Esophagus squamous epithelium (tissue), 5 donors: ENCODE measurements around the gene PIP5K1B. TPM values are rescaled to one million over a fixed set of nuclear protein-coding genes. Genes with fewer than 3 reads are reported as not detected.

Experiments
- DNase-seq: peaks from one replicate; lab custom pipeline; 2025; lab: John Stamatoyannopoulos, UW
- H3K27ac ChIP-seq, 4 donors: fragments of 200-600 bp; sonication (generic); one replicate each; pipeline ENCODE4 v1.5.1; 2016 to 2019; ENCODE audit warnings: mild to moderate bottlenecking in 1 of 4
- H3K27me3 ChIP-seq, 4 donors: fragments of 200-600 bp; sonication (generic); 1 replicate in 3 of 4; 2 replicates in 1 of 4; pipeline versions ENCODE4 v1.5.1 to v1.6.0; 2017 to 2021; ENCODE audit warnings: antibody characterized with exemption in 1 of 4
- H3K36me3 ChIP-seq, 3 donors: fragments of 200-600 bp; sonication (generic); one replicate each; pipeline ENCODE4 v1.5.1; 2016 to 2019
- H3K4me1 ChIP-seq, 3 donors: fragments of 200-600 bp; sonication (generic); one replicate each; pipeline ENCODE4 v1.5.1; 2017 to 2019
- H3K4me3 ChIP-seq, 4 donors: fragments of 200-600 bp; sonication (generic); 1 replicate in 3 of 4; 2 replicates in 1 of 4; pipeline ENCODE4 v1.5.1; 2016 to 2019; ENCODE audit warnings: mild to moderate bottlenecking in 2 of 4, moderate library complexity in 1 of 4
- H3K9me3 ChIP-seq, 3 donors: fragments of 200-600 bp; sonication (generic); one replicate each; pipeline ENCODE4 v1.5.1; 2016 to 2019
- POLR2A ChIP-seq, 4 donors: fragments of 450-650 bp; IDR thresholded peaks; one replicate each; pipeline ENCODE4 v1.6.1; 2017; ENCODE audit warnings: antibody characterized with exemption in 4 of 4, mild to moderate bottlenecking in 4 of 4, moderate library complexity in 3 of 4
- WGBS, 2 donors: methylation state at CpG; one replicate each; pipeline ENCODE4 v1.1.5; 2018; 5-methylcytosine and 5-hydroxymethylcytosine counted together
- intact Hi-C: fragments of 100-400 bp; cut with DNase I; formaldehyde crosslinking; loops from one replicate; pipeline ENCODE4 v1.15.0; 2022
- total RNA-seq, 4 donors: library from RNA; depleted of rRNA; stranded (reverse); fragments of >200 nt; gene quantifications; one replicate each; pipeline ENCODE4 v1.1.0, GENCODE V29; 2016
- TF ChIP-seq, protein P1 (sequence below), 6 experiments: fragments of 450-650 bp in 4 of 6; fragments of 200-600 bp in 2 of 6; sonication (generic) in 2 of 6; IDR thresholded peaks; one replicate each; pipeline ENCODE4 v1.5.1; 2016 to 2019; ENCODE audit warnings: antibody characterized with exemption in 6 of 6, mild to moderate bottlenecking in 4 of 6, moderate library complexity in 4 of 6
- donor health status: DM: yes; HTN: yes; CAD: no.

Gene PIP5K1B
- total RNA-seq, 4 donors from 2014 or later: 0.38 to 0.97 (median 0.56) TPM; not detected in 1

DNA sequence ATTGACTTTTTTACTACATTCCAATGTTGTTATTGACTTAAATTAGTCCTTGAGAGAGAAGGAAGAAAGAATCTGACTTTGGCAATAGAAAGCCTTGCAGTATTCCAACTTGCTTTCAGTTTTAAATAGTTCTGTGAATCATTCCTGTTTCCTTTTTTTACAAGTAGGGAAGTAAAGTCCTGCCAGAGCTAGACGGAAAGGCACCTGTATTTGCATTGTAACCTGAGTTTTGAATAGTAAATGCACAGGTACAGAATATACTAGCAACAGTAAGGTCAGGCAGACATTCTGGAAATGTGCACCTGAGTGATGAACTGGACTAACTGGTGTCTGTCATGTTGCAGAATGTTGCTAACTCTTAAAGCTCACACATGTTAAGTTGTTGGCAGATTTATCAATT is 208.0 kb downstream of the PIP5K1B start:
- TF ChIP-seq, protein P1, sequence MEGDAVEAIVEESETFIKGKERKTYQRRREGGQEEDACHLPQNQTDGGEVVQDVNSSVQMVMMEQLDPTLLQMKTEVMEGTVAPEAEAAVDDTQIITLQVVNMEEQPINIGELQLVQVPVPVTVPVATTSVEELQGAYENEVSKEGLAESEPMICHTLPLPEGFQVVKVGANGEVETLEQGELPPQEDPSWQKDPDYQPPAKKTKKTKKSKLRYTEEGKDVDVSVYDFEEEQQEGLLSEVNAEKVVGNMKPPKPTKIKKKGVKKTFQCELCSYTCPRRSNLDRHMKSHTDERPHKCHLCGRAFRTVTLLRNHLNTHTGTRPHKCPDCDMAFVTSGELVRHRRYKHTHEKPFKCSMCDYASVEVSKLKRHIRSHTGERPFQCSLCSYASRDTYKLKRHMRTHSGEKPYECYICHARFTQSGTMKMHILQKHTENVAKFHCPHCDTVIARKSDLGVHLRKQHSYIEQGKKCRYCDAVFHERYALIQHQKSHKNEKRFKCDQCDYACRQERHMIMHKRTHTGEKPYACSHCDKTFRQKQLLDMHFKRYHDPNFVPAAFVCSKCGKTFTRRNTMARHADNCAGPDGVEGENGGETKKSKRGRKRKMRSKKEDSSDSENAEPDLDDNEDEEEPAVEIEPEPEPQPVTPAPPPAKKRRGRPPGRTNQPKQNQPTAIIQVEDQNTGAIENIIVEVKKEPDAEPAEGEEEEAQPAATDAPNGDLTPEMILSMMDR (IDR thresholded peaks at IDR 0.05): no peak
- TF ChIP-seq POLR2A (IDR thresholded peaks at IDR 0.05): no peak
- no peaks in the 10 kb centered on the region for H3K9me3 ChIP-seq
- no peak for DNase-seq
- H3K36me3 ChIP-seq: no peaks in the 10 kb centered on the region
- WGBS, 2 donors: 0 to 29% methylated on average over 1 of the region's 1 CpG
- no peaks in the 10 kb centered on the region for H3K4me1 ChIP-seq
- no peaks in the 10 kb centered on the region for H3K27me3 ChIP-seq
- intact Hi-C loops: no loop called here
- no peak overlapping the region for H3K27ac ChIP-seq
- H3K4me3 ChIP-seq: no peak overlapping the region

DNA sequence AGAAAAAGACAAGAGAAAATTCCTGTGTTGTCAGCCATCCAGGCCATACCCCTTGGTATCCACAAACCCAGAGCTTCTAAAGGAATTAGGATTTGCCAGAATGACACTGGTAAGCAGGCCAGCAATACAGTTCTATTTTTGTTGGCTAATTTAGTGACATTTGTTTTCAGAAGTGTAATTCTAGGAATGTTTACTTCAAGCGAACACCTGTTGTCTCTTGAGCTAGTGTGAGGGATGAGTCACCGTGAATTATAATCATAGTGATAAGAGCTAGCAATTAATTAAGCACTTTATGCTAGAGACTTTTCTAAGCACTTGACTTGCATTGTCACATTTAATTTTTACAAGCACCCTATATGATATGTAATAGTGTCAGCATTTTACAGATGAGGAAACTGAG is 209.7 kb downstream of the PIP5K1B start:
- intact Hi-C loops: no loop called here
- TF ChIP-seq, protein P1 (IDR thresholded peaks at IDR 0.05): no peak
- TF ChIP-seq POLR2A (IDR thresholded peaks at IDR 0.05): no peak
- no peak overlapping the region for H3K4me3 ChIP-seq
- no peaks in the 10 kb centered on the region for H3K9me3 ChIP-seq
- H3K27ac ChIP-seq: no peak overlapping the region
- H3K4me1 ChIP-seq: no peaks in the 10 kb centered on the region
- WGBS, 2 donors: 71 to 92% methylated on average over 2 of the region's 2 CpGs
- DNase-seq: no peak
- H3K27me3 ChIP-seq: no peaks in the 10 kb centered on the region
- no peaks in the 10 kb centered on the region for H3K36me3 ChIP-seq

DNA sequence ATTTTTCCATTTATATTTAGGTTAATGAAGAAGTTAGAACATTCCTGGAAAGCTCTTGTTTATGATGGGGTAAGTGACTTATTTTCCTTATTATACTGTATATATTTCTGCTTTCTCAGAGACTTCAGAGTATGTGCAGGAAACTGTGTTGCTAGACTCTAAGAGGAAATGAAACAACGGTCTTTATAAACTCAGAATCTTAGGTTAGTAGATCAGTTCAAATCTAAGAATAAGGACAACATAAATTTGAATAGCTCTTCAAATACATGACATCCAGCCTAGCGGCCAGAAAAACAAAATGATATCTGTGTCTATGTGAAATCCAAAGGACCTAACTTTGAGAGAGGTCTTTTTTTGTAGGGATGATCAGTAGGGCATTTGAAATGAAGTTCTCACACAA is 214.6 kb downstream of the PIP5K1B start:
- no peak for DNase-seq
- Histone ChIP-seq H3K27ac (no peak overlapping the region), H3K9me3 (no peaks in the 10 kb centered on the region), H3K4me3 (no peak overlapping the region), H3K36me3 (no peaks in the 10 kb centered on the region), H3K27me3 (no peaks in the 10 kb centered on the region), H3K4me1 (no peaks in the 10 kb centered on the region)
- intact Hi-C loops: no loop called here
- WGBS, 2 donors: 48 to 66% methylated on average over 2 of the region's 2 CpGs
- TF ChIP-seq POLR2A (IDR thresholded peaks at IDR 0.05): no peak
- TF ChIP-seq, protein P1 (IDR thresholded peaks at IDR 0.05): no peak

DNA sequence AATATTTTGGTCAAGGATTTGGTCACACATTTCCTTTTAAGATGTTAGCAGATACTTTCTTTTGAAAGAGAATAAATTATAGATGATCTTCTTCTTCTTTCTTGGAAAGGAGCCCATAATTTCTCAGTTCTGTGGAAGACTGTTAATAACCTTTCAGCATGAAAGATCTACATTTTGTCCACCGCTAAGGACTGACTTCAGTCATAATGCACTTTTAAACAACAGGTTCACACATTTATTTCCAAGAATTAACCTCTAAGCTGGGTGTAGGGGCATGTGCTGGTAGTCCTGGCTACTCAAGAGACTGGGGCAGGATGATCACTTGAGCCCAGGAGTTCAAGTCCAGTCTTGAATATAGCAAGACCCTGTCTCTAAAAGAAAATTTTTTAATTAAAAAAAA is 215.9 kb downstream of the PIP5K1B start:
- no peaks in the 10 kb centered on the region for H3K9me3 ChIP-seq
- no peak for DNase-seq
- no peaks in the 10 kb centered on the region for H3K27me3 ChIP-seq
- H3K4me1 ChIP-seq: no peaks in the 10 kb centered on the region
- 80 to 86% methylated on average over 1 of the region's 1 CpG for WGBS, 2 donors
- no peaks in the 10 kb centered on the region for H3K36me3 ChIP-seq
- intact Hi-C loops: no loop called here
- TF ChIP-seq, protein P1 (IDR thresholded peaks at IDR 0.05): no peak
- TF ChIP-seq POLR2A (IDR thresholded peaks at IDR 0.05): no peak
- no peak overlapping the region for H3K4me3 ChIP-seq
- H3K27ac ChIP-seq: no peak overlapping the region

DNA sequence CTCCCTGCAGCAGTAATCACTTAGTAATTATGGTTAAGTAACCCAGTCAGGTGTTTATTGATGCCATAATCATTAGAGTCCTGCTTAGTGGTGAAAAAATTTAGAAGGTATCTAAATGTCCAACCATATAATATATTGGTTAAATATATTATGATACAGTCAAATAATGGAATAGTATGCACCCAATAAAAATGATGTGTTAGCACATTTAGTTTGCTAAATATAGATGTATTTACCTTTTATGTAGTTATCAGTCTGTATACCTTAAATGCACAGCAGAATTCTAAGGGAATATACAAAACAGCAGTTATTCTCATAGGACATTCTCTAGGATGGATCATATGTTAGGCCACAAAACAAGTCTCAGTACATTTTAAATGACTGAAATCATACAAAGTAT is 218.4 kb downstream of the PIP5K1B start:
- intact Hi-C loops: no loop called here
- TF ChIP-seq, protein P1 (IDR thresholded peaks at IDR 0.05): no peak
- H3K36me3 ChIP-seq: no peaks in the 10 kb centered on the region
- no peaks in the 10 kb centered on the region for H3K9me3 ChIP-seq
- no peak overlapping the region for H3K4me3 ChIP-seq
- no peaks in the 10 kb centered on the region for H3K27me3 ChIP-seq
- no peak for DNase-seq
- H3K4me1 ChIP-seq: no peaks in the 10 kb centered on the region
- H3K27ac ChIP-seq: no peak overlapping the region
